Measurements from ENCODE around the gene PTK6.

DNA sequence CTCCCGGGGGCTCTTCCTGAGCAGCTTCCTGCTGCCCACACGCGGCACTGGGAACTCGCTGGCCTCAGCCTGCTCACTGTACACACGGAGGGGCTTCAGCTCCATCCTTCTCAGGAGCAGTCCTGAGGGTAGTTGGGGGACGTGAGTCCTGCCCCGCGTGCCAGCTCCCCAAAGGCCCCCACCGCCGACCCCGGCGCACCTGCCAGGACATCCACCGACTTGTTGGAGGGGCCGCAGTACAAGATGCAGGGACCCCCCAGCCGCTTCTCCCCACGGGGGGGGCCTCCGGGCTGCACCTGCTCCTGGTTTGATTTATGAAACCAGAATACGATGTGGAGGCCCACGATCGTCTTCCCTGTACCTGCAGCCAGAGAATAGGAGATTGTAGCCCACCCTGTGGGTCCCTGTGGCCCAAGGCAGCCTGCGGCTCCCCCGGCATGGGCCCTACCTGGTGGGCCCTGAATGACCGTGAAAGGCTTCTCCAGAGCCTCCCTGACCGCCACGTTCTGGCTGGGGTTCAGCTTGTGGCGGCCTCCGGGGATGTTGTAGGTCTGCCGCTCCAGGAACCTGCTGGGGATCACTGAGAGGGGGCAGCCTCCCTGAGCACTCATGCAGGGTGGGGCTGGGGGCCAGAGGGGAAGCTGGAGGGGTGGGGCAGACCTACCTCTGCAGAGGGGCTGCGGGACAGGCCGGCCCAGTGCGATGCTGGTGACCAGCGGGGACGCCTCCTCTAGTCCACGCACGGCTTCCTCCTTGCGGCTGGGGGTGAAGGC is 24.6 kb upstream of the PTK6 start:
- TF ChIP-seq ZFX (IDR thresholded peaks at IDR 0.05) (no peak), EZH2 (IDR thresholded peaks at IDR 0.05) (no peak), POLR2AphosphoS5 (IDR thresholded peaks at IDR 0.05; ENCODE audit: low read depth, low read length) (no peak), SRF (IDR thresholded peaks at IDR 0.05; ENCODE audit: low read depth) (no peak), SIN3A (IDR thresholded peaks at IDR 0.05; ENCODE audit: low read depth) (no peak), JUND (IDR thresholded peaks at IDR 0.05) (no peak)
- TF ChIP-seq, protein P1, sequence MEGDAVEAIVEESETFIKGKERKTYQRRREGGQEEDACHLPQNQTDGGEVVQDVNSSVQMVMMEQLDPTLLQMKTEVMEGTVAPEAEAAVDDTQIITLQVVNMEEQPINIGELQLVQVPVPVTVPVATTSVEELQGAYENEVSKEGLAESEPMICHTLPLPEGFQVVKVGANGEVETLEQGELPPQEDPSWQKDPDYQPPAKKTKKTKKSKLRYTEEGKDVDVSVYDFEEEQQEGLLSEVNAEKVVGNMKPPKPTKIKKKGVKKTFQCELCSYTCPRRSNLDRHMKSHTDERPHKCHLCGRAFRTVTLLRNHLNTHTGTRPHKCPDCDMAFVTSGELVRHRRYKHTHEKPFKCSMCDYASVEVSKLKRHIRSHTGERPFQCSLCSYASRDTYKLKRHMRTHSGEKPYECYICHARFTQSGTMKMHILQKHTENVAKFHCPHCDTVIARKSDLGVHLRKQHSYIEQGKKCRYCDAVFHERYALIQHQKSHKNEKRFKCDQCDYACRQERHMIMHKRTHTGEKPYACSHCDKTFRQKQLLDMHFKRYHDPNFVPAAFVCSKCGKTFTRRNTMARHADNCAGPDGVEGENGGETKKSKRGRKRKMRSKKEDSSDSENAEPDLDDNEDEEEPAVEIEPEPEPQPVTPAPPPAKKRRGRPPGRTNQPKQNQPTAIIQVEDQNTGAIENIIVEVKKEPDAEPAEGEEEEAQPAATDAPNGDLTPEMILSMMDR (IDR thresholded peaks at IDR 0.05 in 2 of 3, conservative IDR thresholded peaks at IDR 0.05 in 1 of 3; ENCODE audit: borderline replicate concordance in 1 of 3, insufficient read depth in 1 of 3, low read depth in 2 of 3, low read length in 2 of 3), result no peak
- TF ChIP-seq, protein P2, sequence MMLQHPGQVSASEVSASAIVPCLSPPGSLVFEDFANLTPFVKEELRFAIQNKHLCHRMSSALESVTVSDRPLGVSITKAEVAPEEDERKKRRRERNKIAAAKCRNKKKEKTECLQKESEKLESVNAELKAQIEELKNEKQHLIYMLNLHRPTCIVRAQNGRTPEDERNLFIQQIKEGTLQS (IDR thresholded peaks at IDR 0.05), result no peak

All from HCT116 (cell line).